SK-N-SH treated with all-trans-retinoic acid at 6 μM for 48 hours (cell line): ENCODE data around the gene CYBC1.

Experiments used
- ATAC-seq: fragments of 200-7000 bp; cut with Tn5 transposase; 3 replicates; pipeline ENCODE4 v1.9.1; 2020; ENCODE audit warnings: mild to moderate bottlenecking, moderate library complexity
- ARNTL ChIP-seq: fragments of 450-650 bp; formaldehyde crosslinking; IDR thresholded peaks from 2 replicates; pipeline ENCODE4 v1.5.0; 2020; ENCODE audit warnings: low read depth, mild to moderate bottlenecking, moderate library complexity, borderline replicate concordance
- BACH2 ChIP-seq: fragments of 250-450 bp; sonication (Bioruptor Pico); IDR thresholded peaks from 2 replicates; pipeline ENCODE4 v1.9.0; 2021; ENCODE audit warnings: mild to moderate bottlenecking, borderline replicate concordance
- CSDC2 ChIP-seq: fragments of 250-450 bp; sonication (Bioruptor Pico); IDR thresholded peaks from 2 replicates; pipeline ENCODE4 v1.5.0; 2020; ENCODE audit warnings: mild to moderate bottlenecking, moderate library complexity
- ESRRG ChIP-seq: fragments of 250-450 bp; sonication (Bioruptor Pico); IDR thresholded peaks from 2 replicates; pipeline ENCODE4 v1.6.1; 2021; ENCODE audit warnings: mild to moderate bottlenecking
- GLIS3 ChIP-seq: fragments of 250-450 bp; sonication (Bioruptor Pico); IDR thresholded peaks from 2 replicates; pipeline ENCODE4 v1.5.0; 2020; ENCODE audit warnings: mild to moderate bottlenecking, moderate library complexity
- ISL1 ChIP-seq: fragments of 250-450 bp; sonication (Bioruptor Pico); IDR thresholded peaks from 2 replicates; pipeline ENCODE4 v2.1.2; 2022; ENCODE audit warnings: mild to moderate bottlenecking, moderate library complexity
- OSR1 ChIP-seq: fragments of 250-450 bp; sonication (Bioruptor Pico); IDR thresholded peaks from 2 replicates; pipeline ENCODE4 v1.8.0; 2022; ENCODE audit warnings: moderate library complexity, mild to moderate bottlenecking, inconsistent platforms
- POU6F1 ChIP-seq: fragments of 250-450 bp; sonication (Bioruptor Pico); IDR thresholded peaks from 2 replicates; pipeline ENCODE4 v1.8.0; 2021; ENCODE audit warnings: low read depth, mild to moderate bottlenecking, moderate library complexity, borderline replicate concordance
- PPARA ChIP-seq: fragments of 250-450 bp; sonication (Bioruptor Pico); IDR thresholded peaks from 2 replicates; pipeline ENCODE4 v1.5.0; 2020; ENCODE audit warnings: mild to moderate bottlenecking, borderline replicate concordance
- RARB ChIP-seq: fragments of 250-450 bp; sonication (Bioruptor Pico); IDR thresholded peaks from 2 replicates; pipeline ENCODE4 v1.8.0; 2021; ENCODE audit warnings: mild to moderate bottlenecking, moderate library complexity
- SNAI2 ChIP-seq: fragments of 250-450 bp; sonication (Bioruptor Pico); IDR thresholded peaks from 2 replicates; pipeline ENCODE4 v1.5.0; 2020; ENCODE audit warnings: mild to moderate bottlenecking, moderate library complexity
- TCF4 ChIP-seq: fragments of 250-450 bp; sonication (Bioruptor Pico); IDR thresholded peaks from 2 replicates; pipeline ENCODE4 v1.8.0; 2021; ENCODE audit warnings: mild to moderate bottlenecking, moderate library complexity, borderline replicate concordance
- TOX ChIP-seq: fragments of 250-450 bp; sonication (Bioruptor Pico); IDR thresholded peaks from 2 replicates; pipeline ENCODE4 v1.8.0; 2021; ENCODE audit warnings: mild to moderate bottlenecking, moderate library complexity, borderline replicate concordance
- ZC3H10 ChIP-seq: fragments of 250-450 bp; sonication (Bioruptor Pico); IDR thresholded peaks from 2 replicates; pipeline ENCODE4 v1.5.1; 2021; ENCODE audit warnings: mild to moderate bottlenecking, moderate library complexity
- ZFP3 ChIP-seq: fragments of 250-450 bp; sonication (Bioruptor Pico); IDR thresholded peaks from 2 replicates; pipeline ENCODE4 v1.5.0; 2020; ENCODE audit warnings: mild to moderate bottlenecking, moderate library complexity
- ZFP30 ChIP-seq: fragments of 450-650 bp; formaldehyde crosslinking; IDR thresholded peaks from 2 replicates; pipeline ENCODE4 v1.5.0; 2022; ENCODE audit warnings: mild to moderate bottlenecking, moderate library complexity
- ZNF565 ChIP-seq: fragments of 450-650 bp; formaldehyde crosslinking; conservative IDR thresholded peaks from 2 replicates; pipeline ENCODE4 v1.5.0; 2020; ENCODE audit warnings: low read depth, mild to moderate bottlenecking, moderate library complexity
- ZNF70 ChIP-seq: fragments of 450-650 bp; formaldehyde crosslinking; IDR thresholded peaks from 2 replicates; pipeline ENCODE4 v1.5.0; 2020; ENCODE audit warnings: mild to moderate bottlenecking, moderate library complexity
- ZNF8 ChIP-seq: fragments of 450-650 bp; formaldehyde crosslinking; IDR thresholded peaks from 2 replicates; pipeline ENCODE4 v1.5.0; 2020; ENCODE audit warnings: mild to moderate bottlenecking, moderate library complexity
- TF ChIP-seq, protein P1 (sequence below): fragments of 250-450 bp; sonication (Bioruptor Pico); IDR thresholded peaks from 2 replicates; pipeline ENCODE4 v1.5.1; 2021; ENCODE audit warnings: mild to moderate bottlenecking, moderate library complexity
- TF ChIP-seq, protein P2 (sequence below): fragments of 250-450 bp; sonication (Bioruptor Pico); IDR thresholded peaks from 2 replicates; pipeline ENCODE4 v1.8.0; 2020; ENCODE audit warnings: mild to moderate bottlenecking, moderate library complexity, borderline replicate concordance
- TF ChIP-seq, protein P3 (sequence below): fragments of 250-450 bp; sonication (Bioruptor Pico); IDR thresholded peaks from 2 replicates; pipeline ENCODE4 v1.5.0; 2020; ENCODE audit warnings: mild to moderate bottlenecking, moderate library complexity
- TF ChIP-seq, protein P4 (sequence below): fragments of 250-450 bp; sonication (Bioruptor Pico); IDR thresholded peaks from 2 replicates; pipeline ENCODE4 v1.5.1; 2020; ENCODE audit warnings: low read depth, mild to moderate bottlenecking, moderate library complexity

Gene CYBC1

DNA sequence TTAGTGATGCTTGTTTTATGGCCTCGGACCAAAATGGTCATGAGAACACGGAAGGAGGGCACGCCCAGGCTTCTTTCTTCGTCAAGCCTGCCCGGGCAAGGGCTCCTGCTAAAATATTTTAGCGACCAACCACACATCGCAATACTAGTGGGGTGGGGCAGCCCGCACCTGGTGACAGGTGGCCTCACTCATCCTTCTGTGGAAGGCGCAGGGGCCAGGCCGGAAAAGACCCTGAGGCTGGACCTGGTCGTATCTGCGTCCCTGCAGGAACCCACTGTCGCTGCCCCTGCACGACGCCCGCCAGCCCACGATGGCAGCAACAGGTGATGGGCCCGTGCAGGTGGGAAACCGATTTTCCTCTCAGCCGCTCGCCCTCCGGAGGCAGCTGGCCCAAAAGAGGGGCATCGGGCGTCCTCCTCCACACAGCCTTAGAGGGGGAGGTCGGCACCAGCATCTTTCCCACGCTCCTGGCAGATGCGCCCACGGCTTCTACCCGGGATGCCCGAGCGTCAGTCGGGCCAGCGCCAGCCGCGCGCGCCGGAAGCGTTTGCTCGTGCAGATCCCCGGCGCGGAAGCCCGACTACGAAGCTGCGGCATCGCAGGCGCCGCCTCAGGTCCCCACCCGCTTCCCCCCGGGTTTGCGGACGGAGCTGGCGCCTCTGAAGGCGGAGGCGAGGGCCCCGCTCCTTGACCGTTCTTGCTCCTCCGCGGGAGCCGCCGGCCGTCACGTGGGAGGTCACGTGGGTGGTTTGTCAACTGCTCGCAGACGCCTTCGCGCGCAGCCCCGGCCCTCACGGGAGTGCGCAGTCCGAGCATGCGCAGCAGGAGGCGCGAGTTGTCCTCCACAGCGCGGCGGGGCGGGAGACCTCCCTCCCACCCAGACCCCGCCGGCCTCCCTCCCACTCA, 46.2 kb upstream of the CYBC1 start (continued):
- TF ChIP-seq, protein P1, sequence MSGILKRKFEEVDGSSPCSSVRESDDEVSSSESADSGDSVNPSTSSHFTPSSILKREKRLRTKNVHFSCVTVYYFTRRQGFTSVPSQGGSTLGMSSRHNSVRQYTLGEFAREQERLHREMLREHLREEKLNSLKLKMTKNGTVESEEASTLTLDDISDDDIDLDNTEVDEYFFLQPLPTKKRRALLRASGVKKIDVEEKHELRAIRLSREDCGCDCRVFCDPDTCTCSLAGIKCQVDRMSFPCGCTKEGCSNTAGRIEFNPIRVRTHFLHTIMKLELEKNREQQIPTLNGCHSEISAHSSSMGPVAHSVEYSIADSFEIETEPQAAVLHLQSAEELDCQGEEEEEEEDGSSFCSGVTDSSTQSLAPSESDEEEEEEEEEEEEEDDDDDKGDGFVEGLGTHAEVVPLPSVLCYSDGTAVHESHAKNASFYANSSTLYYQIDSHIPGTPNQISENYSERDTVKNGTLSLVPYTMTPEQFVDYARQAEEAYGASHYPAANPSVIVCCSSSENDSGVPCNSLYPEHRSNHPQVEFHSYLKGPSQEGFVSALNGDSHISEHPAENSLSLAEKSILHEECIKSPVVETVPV (CRISPR knock-in tag), result no peak
- TF ChIP-seq GLIS3 (CRISPR knock-in tag), result no peak
- TF ChIP-seq ZFP3 (CRISPR knock-in tag), result peak; percentile 58; the same call in 1 of the 2 replicates
- peak; percentile 81; the same call in 1 of the 2 replicates for TF ChIP-seq ARNTL (CRISPR knock-in tag)
- TF ChIP-seq, protein P2, sequence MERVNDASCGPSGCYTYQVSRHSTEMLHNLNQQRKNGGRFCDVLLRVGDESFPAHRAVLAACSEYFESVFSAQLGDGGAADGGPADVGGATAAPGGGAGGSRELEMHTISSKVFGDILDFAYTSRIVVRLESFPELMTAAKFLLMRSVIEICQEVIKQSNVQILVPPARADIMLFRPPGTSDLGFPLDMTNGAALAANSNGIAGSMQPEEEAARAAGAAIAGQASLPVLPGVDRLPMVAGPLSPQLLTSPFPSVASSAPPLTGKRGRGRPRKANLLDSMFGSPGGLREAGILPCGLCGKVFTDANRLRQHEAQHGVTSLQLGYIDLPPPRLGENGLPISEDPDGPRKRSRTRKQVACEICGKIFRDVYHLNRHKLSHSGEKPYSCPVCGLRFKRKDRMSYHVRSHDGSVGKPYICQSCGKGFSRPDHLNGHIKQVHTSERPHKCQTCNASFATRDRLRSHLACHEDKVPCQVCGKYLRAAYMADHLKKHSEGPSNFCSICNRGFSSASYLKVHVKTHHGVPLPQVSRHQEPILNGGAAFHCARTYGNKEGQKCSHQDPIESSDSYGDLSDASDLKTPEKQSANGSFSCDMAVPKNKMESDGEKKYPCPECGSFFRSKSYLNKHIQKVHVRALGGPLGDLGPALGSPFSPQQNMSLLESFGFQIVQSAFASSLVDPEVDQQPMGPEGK (CRISPR knock-in tag), result no peak
- TF ChIP-seq TOX (CRISPR knock-in tag), result no peak
- TF ChIP-seq PPARA (CRISPR knock-in tag), result no peak
- TF ChIP-seq RARB (CRISPR knock-in tag), result no peak
- no peak; the same call in 1 of the 2 replicates for TF ChIP-seq ZNF70 (CRISPR knock-in tag)
- TF ChIP-seq SNAI2 (CRISPR knock-in tag), result 0 out of 2 replicates have a peak, but pooled peaks have one; percentile 20
- TF ChIP-seq, all 23 proteins: peak for 5

DNA sequence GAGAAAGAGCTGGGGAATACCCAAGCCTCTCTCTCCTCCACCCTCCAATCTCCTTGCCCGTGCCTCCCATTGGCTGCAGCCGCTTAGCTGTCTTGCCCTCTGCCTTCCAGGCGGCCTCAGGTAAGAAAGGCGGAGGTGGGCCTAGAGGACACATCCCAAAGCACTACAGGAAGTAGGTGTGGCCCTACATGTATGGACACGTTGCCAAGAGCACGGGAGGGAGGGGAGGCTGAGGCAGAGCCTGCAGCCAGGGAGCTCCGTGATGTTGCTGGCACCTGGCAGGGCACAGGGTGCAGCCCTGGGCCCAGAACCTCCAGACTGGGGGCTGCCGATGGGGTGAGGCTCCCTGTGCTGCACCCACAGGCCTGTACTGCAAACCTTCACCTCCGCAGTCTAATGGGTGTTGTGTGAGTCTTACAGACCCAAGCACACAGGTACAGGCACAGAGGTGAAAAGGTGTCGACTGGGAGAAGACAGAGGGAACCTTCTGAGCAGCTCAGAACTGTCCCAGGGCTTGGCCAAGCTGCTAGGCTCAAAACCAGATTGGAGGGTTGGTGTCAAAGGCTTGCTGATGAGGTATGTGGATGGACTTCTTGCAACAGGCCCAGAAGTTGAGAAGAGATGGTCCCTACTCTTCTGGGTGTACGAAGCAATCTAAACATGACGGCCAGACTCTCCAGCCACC, 45.4 kb upstream of the CYBC1 start:
- TF ChIP-seq, protein P3, sequence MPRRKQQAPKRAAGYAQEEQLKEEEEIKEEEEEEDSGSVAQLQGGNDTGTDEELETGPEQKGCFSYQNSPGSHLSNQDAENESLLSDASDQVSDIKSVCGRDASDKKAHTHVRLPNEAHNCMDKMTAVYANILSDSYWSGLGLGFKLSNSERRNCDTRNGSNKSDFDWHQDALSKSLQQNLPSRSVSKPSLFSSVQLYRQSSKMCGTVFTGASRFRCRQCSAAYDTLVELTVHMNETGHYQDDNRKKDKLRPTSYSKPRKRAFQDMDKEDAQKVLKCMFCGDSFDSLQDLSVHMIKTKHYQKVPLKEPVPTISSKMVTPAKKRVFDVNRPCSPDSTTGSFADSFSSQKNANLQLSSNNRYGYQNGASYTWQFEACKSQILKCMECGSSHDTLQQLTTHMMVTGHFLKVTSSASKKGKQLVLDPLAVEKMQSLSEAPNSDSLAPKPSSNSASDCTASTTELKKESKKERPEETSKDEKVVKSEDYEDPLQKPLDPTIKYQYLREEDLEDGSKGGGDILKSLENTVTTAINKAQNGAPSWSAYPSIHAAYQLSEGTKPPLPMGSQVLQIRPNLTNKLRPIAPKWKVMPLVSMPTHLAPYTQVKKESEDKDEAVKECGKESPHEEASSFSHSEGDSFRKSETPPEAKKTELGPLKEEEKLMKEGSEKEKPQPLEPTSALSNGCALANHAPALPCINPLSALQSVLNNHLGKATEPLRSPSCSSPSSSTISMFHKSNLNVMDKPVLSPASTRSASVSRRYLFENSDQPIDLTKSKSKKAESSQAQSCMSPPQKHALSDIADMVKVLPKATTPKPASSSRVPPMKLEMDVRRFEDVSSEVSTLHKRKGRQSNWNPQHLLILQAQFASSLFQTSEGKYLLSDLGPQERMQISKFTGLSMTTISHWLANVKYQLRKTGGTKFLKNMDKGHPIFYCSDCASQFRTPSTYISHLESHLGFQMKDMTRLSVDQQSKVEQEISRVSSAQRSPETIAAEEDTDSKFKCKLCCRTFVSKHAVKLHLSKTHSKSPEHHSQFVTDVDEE, result no peak
- TF ChIP-seq TCF4, result no peak
- no peak for TF ChIP-seq ZC3H10 (CRISPR knock-in tag)
- no peak for TF ChIP-seq SNAI2 (CRISPR knock-in tag)
- no peak for TF ChIP-seq ISL1
- TF ChIP-seq CSDC2 (CRISPR knock-in tag), result no peak
- TF ChIP-seq ZFP30, result no peak
- no peak for TF ChIP-seq TOX (CRISPR knock-in tag)
- no peak for TF ChIP-seq ZNF70 (CRISPR knock-in tag)
- TF ChIP-seq GLIS3 (CRISPR knock-in tag), result no peak
- no peak for TF ChIP-seq ZNF565
- no peak for TF ChIP-seq ZNF8
- no peak for TF ChIP-seq ESRRG (CRISPR knock-in tag)
- no peak for TF ChIP-seq BACH2 (CRISPR knock-in tag)
- TF ChIP-seq, protein P4, sequence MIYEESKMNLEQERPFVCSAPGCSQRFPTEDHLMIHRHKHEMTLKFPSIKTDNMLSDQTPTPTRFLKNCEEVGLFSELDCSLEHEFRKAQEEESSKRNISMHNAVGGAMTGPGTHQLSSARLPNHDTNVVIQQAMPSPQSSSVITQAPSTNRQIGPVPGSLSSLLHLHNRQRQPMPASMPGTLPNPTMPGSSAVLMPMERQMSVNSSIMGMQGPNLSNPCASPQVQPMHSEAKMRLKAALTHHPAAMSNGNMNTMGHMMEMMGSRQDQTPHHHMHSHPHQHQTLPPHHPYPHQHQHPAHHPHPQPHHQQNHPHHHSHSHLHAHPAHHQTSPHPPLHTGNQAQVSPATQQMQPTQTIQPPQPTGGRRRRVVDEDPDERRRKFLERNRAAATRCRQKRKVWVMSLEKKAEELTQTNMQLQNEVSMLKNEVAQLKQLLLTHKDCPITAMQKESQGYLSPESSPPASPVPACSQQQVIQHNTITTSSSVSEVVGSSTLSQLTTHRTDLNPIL (CRISPR knock-in tag), result no peak
- TF ChIP-seq, protein P1 (CRISPR knock-in tag), result no peak
- TF ChIP-seq OSR1, result no peak
- no peak for TF ChIP-seq POU6F1 (CRISPR knock-in tag)
- no peak for TF ChIP-seq RARB (CRISPR knock-in tag)
- no peak for ATAC-seq
